Mesenchymal stem cell (in vitro differentiated cells and primary cell): ENCODE results near the gene EDEM1.

Experiments
- DNase-seq: peaks from one replicate; pipeline ENCODE4 v3.0.0-alpha.2; 2013
- H2AFZ ChIP-seq: one replicate; pipeline ENCODE4 v1.6.1; 2013; ENCODE audit warnings: low read depth, mild to moderate bottlenecking, control low read depth, inconsistent platforms, low read length, moderate library complexity
- H2AK5ac ChIP-seq: 2 replicates; pipeline ENCODE4 v1.6.1; 2013; ENCODE audit warnings: low read length, moderate library complexity, mild to moderate bottlenecking, inconsistent platforms; ENCODE audit not compliant: severe bottlenecking
- H2BK120ac ChIP-seq: one replicate; pipeline ENCODE4 v1.6.1; 2013; ENCODE audit warnings: low read depth, mild to moderate bottlenecking, inconsistent platforms, low read length, moderate library complexity
- H2BK12ac ChIP-seq, 2 experiments: one replicate each; pipeline ENCODE4 v1.6.1; 2013; ENCODE audit warnings: inconsistent platforms in 2 of 2, low read length in 2 of 2, mild to moderate bottlenecking in 2 of 2, moderate library complexity in 2 of 2, control low read depth in 1 of 2
- H2BK15ac ChIP-seq: one replicate; pipeline ENCODE4 v1.6.1; 2013; ENCODE audit warnings: mild to moderate bottlenecking, low read depth, inconsistent platforms; ENCODE audit not compliant: poor library complexity, severe bottlenecking
- H2BK5ac ChIP-seq: 2 replicates; pipeline ENCODE4 v1.6.1; 2013; ENCODE audit warnings: low read depth, mild to moderate bottlenecking, low read length, control low read depth, inconsistent platforms; ENCODE audit not compliant: poor library complexity, severe bottlenecking
- H3K14ac ChIP-seq, 2 experiments: one replicate each; pipeline ENCODE4 v1.6.1; 2013; ENCODE audit warnings: inconsistent platforms in 2 of 2, low read length in 2 of 2, control low read depth in 1 of 2, mild to moderate bottlenecking in 1 of 2, moderate library complexity in 1 of 2
- H3K18ac ChIP-seq, 2 experiments: one replicate each; pipeline ENCODE4 v1.6.1; 2013; ENCODE audit warnings: inconsistent platforms in 2 of 2, low read length in 2 of 2, control low read depth in 1 of 2, low read depth in 1 of 2, mild to moderate bottlenecking in 1 of 2
- H3K23ac ChIP-seq, 2 experiments: one replicate each; pipeline ENCODE4 v1.6.1; 2013; ENCODE audit warnings: inconsistent platforms in 2 of 2, low read length in 2 of 2, mild to moderate bottlenecking in 2 of 2, moderate library complexity in 2 of 2, control low read depth in 1 of 2
- H3K27ac ChIP-seq: 2 replicates; pipeline ENCODE4 v1.5.1; 2013; ENCODE audit warnings: mild to moderate bottlenecking, moderate library complexity, low read length, control low read depth, inconsistent platforms; ENCODE audit not compliant: poor library complexity, severe bottlenecking
- H3K27me3 ChIP-seq, 2 experiments: 2 replicates each; pipeline versions ENCODE4 v1.6.1 to v1.7.0; 2013; ENCODE audit warnings: low read length in 2 of 2, mild to moderate bottlenecking in 2 of 2, moderate library complexity in 2 of 2, control low read depth in 1 of 2, inconsistent platforms in 1 of 2; ENCODE audit not compliant: control insufficient read depth in 1 of 2, insufficient read depth in 1 of 2
- H3K36me3 ChIP-seq, 2 experiments: 2 replicates each; pipeline versions ENCODE4 v1.6.1 to v1.7.0; 2013; ENCODE audit warnings: low read length in 2 of 2, control low read depth in 1 of 2, inconsistent platforms in 1 of 2, low read depth in 1 of 2, mild to moderate bottlenecking in 1 of 2; ENCODE audit not compliant: insufficient read depth in 2 of 2, control insufficient read depth in 1 of 2
- H3K4ac ChIP-seq, 2 experiments: one replicate each; pipeline ENCODE4 v1.6.1; 2013; ENCODE audit warnings: inconsistent platforms in 2 of 2, low read length in 2 of 2, mild to moderate bottlenecking in 2 of 2, moderate library complexity in 2 of 2, control low read depth in 1 of 2, low read depth in 1 of 2
- H3K4me1 ChIP-seq: 2 replicates; pipeline ENCODE4 v1.6.1; 2013; ENCODE audit warnings: low read depth, low read length, control low read depth; ENCODE audit not compliant: control insufficient read depth, insufficient read depth
- H3K4me2 ChIP-seq: 2 replicates; pipeline ENCODE4 v1.6.1; 2013; ENCODE audit warnings: low read length, mild to moderate bottlenecking, inconsistent platforms; ENCODE audit not compliant: poor library complexity, severe bottlenecking
- H3K4me3 ChIP-seq, 2 experiments: 2 replicates each; pipeline versions ENCODE4 v1.5.1 to v1.7.0; 2013; ENCODE audit warnings: low read length in 2 of 2, mild to moderate bottlenecking in 2 of 2, control low read depth in 1 of 2, low read depth in 1 of 2; ENCODE audit not compliant: insufficient read depth in 1 of 2
- H3K79me1 ChIP-seq: replicated peaks from 2 replicates; pipeline ENCODE4 v1.6.1; 2013; ENCODE audit warnings: mild to moderate bottlenecking, control low read depth, low read length, inconsistent platforms; ENCODE audit not compliant: poor library complexity, severe bottlenecking
- H3K9ac ChIP-seq: 2 replicates; pipeline ENCODE4 v1.7.0; 2013; ENCODE audit warnings: mild to moderate bottlenecking, low read length, moderate library complexity
- H3K9me3 ChIP-seq: 2 replicates; pipeline ENCODE4 v1.7.0; 2013; ENCODE audit warnings: mild to moderate bottlenecking, low read length; ENCODE audit not compliant: control insufficient read depth
- H4K8ac ChIP-seq: one replicate; pipeline ENCODE4 v1.6.1; 2013; ENCODE audit warnings: inconsistent platforms, mild to moderate bottlenecking, low read length, moderate library complexity
- H4K91ac ChIP-seq: one replicate; pipeline ENCODE4 v1.6.1; 2013; ENCODE audit warnings: mild to moderate bottlenecking, low read length, inconsistent platforms
- WGBS: methylation state at CpG from one replicate; pipeline ENCODE4 v1.1.7; 2013; ENCODE audit warnings: mixed read lengths; 5-methylcytosine and 5-hydroxymethylcytosine counted together

EDEM1 gene

DNA sequence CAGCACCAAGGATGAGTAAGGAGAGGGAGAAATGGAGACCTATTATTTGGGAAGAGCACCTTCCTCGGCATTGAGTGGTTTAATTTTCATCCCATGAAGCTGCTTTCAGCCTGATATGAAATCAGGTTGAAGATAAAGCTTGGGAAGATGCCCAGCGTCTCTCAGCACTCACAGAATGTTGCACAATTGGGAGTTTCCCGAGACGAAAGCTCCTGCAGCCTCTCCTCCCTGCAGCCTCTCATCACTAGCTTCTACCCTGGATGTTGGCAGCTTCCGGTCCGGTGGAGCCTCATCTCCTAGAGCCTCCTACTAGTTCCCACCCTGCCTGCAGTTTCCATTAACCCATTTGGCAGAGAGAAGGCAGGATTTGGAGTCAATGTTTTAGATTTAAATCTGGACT, 40.3 kb downstream of the EDEM1 start:
- Histone ChIP-seq H3K4me3 (no peak overlapping the region), H3K14ac (no peak overlapping the region), H2AFZ (no peak overlapping the region), H4K8ac (no peak overlapping the region), H3K4me2 (no peak overlapping the region), H2BK5ac (no peak overlapping the region), H3K36me3 (no peaks in the 10 kb centered on the region), H2AK5ac (no peak overlapping the region), H3K27ac (no peak overlapping the region), H3K27me3 (peaks cover 7 to 28% of the 10 kb centered on the region in 2 experiments), H3K79me1 (no peaks in the 10 kb centered on the region), H3K18ac (no peak overlapping the region), H2BK15ac (no peak overlapping the region), H3K9me3 (no peaks in the 10 kb centered on the region), H3K23ac (no peak overlapping the region), H4K91ac (no peak overlapping the region), H2BK120ac (no peak overlapping the region), H2BK12ac (no peak overlapping the region), H3K4me1 (no peaks in the 10 kb centered on the region), H3K4ac (no peak overlapping the region), H3K9ac (no peak overlapping the region)
- no peak for DNase-seq
- 98% methylated on average over 4 of the region's 6 CpGs for WGBS

DNA sequence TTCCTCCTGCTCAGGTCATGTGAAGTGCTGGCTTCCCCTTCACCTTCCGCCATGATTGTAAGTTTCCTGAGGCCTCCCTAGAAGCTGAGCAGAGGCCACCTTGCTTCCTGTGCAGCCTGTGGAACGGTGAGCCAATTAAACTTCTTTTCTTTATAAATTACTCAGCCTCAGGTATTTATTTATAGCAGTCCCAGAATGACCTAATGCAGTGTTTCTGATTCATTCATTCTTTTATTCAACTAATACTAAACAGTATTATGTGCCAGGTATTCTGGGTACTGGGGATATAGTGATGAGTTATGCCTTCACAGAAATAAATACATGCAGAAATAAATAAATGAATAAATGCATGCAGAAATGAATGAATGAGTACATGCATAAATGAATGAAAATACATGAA, 41.9 kb downstream of the EDEM1 start:
- Histone ChIP-seq H2AK5ac (no peak overlapping the region), H2BK12ac (no peak overlapping the region), H3K18ac (no peak overlapping the region), H3K79me1 (no peaks in the 10 kb centered on the region), H3K23ac (no peak overlapping the region), H4K8ac (no peak overlapping the region), H3K27ac (no peak overlapping the region), H3K4me3 (no peak overlapping the region), H3K14ac (no peak overlapping the region), H3K4ac (no peak overlapping the region), H3K4me2 (no peak overlapping the region), H3K4me1 (no peaks in the 10 kb centered on the region), H3K9me3 (no peaks in the 10 kb centered on the region), H3K36me3 (no peaks in the 10 kb centered on the region), H4K91ac (no peak overlapping the region), H2BK120ac (no peak overlapping the region), H2AFZ (no peak overlapping the region), H3K9ac (no peak overlapping the region), H2BK15ac (no peak overlapping the region), H3K27me3 (peaks cover 7 to 30% of the 10 kb centered on the region in 2 experiments), H2BK5ac (no peak overlapping the region)
- 92% methylated on average over 1 of the region's 2 CpGs for WGBS
- DNase-seq, result no peak

DNA sequence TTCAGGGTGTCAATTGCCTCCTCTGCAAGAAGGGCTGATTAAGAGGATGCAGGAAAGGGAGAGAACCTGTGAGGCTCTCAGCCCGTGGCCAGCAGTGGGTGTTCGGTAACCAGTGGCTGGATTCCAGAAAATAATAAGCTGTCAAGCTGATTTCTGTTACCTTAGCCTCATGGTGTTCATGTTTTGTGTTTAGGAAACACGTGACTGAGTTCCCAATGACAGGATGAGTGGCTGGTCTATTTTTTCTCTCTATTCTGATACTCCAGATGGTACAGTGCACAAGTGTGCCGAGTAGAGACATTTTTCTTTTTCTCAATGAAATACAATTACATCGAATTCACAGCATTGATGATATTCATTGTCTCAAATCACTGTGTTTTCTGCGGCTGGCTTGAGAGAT, 43.6 kb downstream of the EDEM1 start:
- no peak overlapping the region for H3K4me3 ChIP-seq
- no peak overlapping the region for H3K14ac ChIP-seq
- 85% methylated on average over 4 of the region's 6 CpGs for WGBS
- no peak overlapping the region for H3K23ac ChIP-seq
- H3K4me1 ChIP-seq, result no peaks in the 10 kb centered on the region
- no peaks in the 10 kb centered on the region for H3K9me3 ChIP-seq
- H3K4ac ChIP-seq, result no peak overlapping the region
- H3K79me1 ChIP-seq, result no peaks in the 10 kb centered on the region
- no peak overlapping the region for H4K91ac ChIP-seq
- no peaks in the 10 kb centered on the region for H3K36me3 ChIP-seq
- no peak overlapping the region for H2BK120ac ChIP-seq
- no peak overlapping the region for H2AK5ac ChIP-seq
- no peak overlapping the region for H2BK12ac ChIP-seq
- no peak overlapping the region for H4K8ac ChIP-seq
- H2BK5ac ChIP-seq, result no peak overlapping the region
- no peak overlapping the region for H2BK15ac ChIP-seq
- peaks cover 7 to 30% of the 10 kb centered on the region in 2 experiments for H3K27me3 ChIP-seq
- DNase-seq, result no peak
- H3K18ac ChIP-seq, result no peak overlapping the region
- H3K27ac ChIP-seq, result no peak overlapping the region
- H3K4me2 ChIP-seq, result no peak overlapping the region
- H2AFZ ChIP-seq, result no peak overlapping the region
- H3K9ac ChIP-seq, result no peak overlapping the region

GRCh38 chr3:5231487-5231886, 44.0 kb downstream of the EDEM1 start:
- Histone ChIP-seq H3K18ac (no peak overlapping the region), H3K27ac (no peak overlapping the region), H3K4me3 (no peak overlapping the region), H3K23ac (peak overlapping the region in 1 of 2 experiments; percentile 17), H2BK120ac (no peak overlapping the region), H4K8ac (no peak overlapping the region), H3K9ac (no peak overlapping the region), H2BK5ac (no peak overlapping the region), H4K91ac (no peak overlapping the region), H3K4me1 (no peaks in the 10 kb centered on the region), H2AFZ (no peak overlapping the region), H3K27me3 (peaks cover 7 to 30% of the 10 kb centered on the region in 2 experiments), H3K9me3 (no peaks in the 10 kb centered on the region), H2AK5ac (no peak overlapping the region), H2BK15ac (no peak overlapping the region), H3K4me2 (no peak overlapping the region), H2BK12ac (no peak overlapping the region), H3K79me1 (no peaks in the 10 kb centered on the region), H3K14ac (no peak overlapping the region), H3K4ac (no peak overlapping the region), H3K36me3 (no peaks in the 10 kb centered on the region)
- whole genome bisulfite sequencing, result 47% methylated on average over 2 of the region's 2 CpGs
- DNase-seq, result no peak
